Spinal cord (tissue), 10 donors: ENCODE data around the gene ZBTB46. TPM values are rescaled to one million over a fixed set of nuclear protein-coding genes. Genes with fewer than 3 reads are reported as not detected.

Source experiments
- DNase-seq, 6 donors: peaks; one replicate each; pipeline versions ENCODE4 v3.0.0 to v3.0.0-alpha.2; 2013 to 2015; ENCODE audit warnings: low spot score in 6 of 6, low read depth in 4 of 6
- H3K27ac ChIP-seq: one replicate; pipeline ENCODE4 v1.5.1; 2013; ENCODE audit warnings: low read depth, low read length, control low read depth
- H3K27me3 ChIP-seq: one replicate; pipeline ENCODE4 v1.6.1; 2013; ENCODE audit warnings: low read length; ENCODE audit not compliant: control insufficient read depth, insufficient read depth
- H3K36me3 ChIP-seq: one replicate; pipeline ENCODE4 v1.6.1; 2013; ENCODE audit warnings: low read length; ENCODE audit not compliant: control insufficient read depth, insufficient read depth
- H3K4me1 ChIP-seq: one replicate; pipeline ENCODE4 v1.6.1; 2013; ENCODE audit warnings: low read length; ENCODE audit not compliant: control insufficient read depth, insufficient read depth
- H3K4me3 ChIP-seq: one replicate; pipeline ENCODE4 v1.5.1; 2013; ENCODE audit warnings: low read depth, low read length, control low read depth
- H3K9me3 ChIP-seq: one replicate; pipeline ENCODE4 v1.6.1; 2013; ENCODE audit warnings: low read length; ENCODE audit not compliant: control insufficient read depth, insufficient read depth
- WGBS: methylation state at CpG from one replicate; pipeline ENCODE4 v1.1.5; 2013; ENCODE audit warnings: missing lambda C conversion rate; ENCODE audit not compliant: insufficient coverage; 5-methylcytosine and 5-hydroxymethylcytosine counted together
- polyA plus RNA-seq, 2 donors: library from polyadenylated mRNA; unstranded; fragments of 120-200 nt; gene quantifications; one replicate each; pipeline ENCODE4 v1.2.1, GENCODE V29; 2013; ENCODE audit not compliant: insufficient read length in 2 of 2
- small RNA-seq: library from RNA; depleted of rRNA; stranded (forward); fragments of <200 nt; gene quantifications from one replicate; pipeline ENCODE3, GENCODE V24; 2014; ENCODE audit warnings: low replicate concordance
- total RNA-seq, 2 donors: library from RNA; depleted of rRNA in 1 of 2; stranded (reverse); fragments of 120-200 nt in 1 of 2; fragments of >200 nt in 1 of 2; gene quantifications; one replicate each; pipeline versions ENCODE4 v1.2.3 to v1.2.4, GENCODE V29; 2013 to 2014
- donor health status: healthy.

ZBTB46 gene
- total and polyA plus RNA-seq, 4 donors: 8.3 to 13.4 (median 11.3) TPM

- Histone ChIP-seq H3K9me3 (no peaks in the 10 kb centered on the region), H3K27ac (no peak overlapping the region), H3K36me3 (peaks cover 97% of the 10 kb centered on the region), H3K27me3 (no peaks in the 10 kb centered on the region), H3K4me3 (no peak overlapping the region), H3K4me1 (peaks cover 23% of the 10 kb centered on the region)
- WGBS: 98% methylated on average over 21 of the region's 21 CpGs
- DNase-seq: no peak
These were observed 137.1 kb downstream of the ZBTB46 start for GRCh38 chr20:63693733-63694583.

Small RNA genes lying within 50 kb of the gene (small RNA-seq; reads per million reads assigned to genes)
- gene LIME1 (not detected), gene TNFRSF6B (not detected)

Other genes starting within 250 kb of the ZBTB46 start
- 1 to 10 TPM; 5.9 to 9.3 TPM for gene GMEB2, start 204.2 kb downstream of the ZBTB46 start, total RNA-seq
- 10 to 100 TPM; 11.1 to 12.0 TPM for gene GMEB2, start 204.2 kb downstream of the ZBTB46 start, polyA plus RNA-seq
- gene STMN3, start 177.8 kb downstream of the ZBTB46 start, total RNA-seq: 100 to 1,000 TPM; 137 to 142 TPM
- gene STMN3, start 177.8 kb downstream of the ZBTB46 start, polyA plus RNA-seq: 100 to 1,000 TPM; 493 to 495 TPM
- 10 to 100 TPM in 1 of 2 donors, 1 to 10 TPM in 1; 8.1 to 16.9 TPM for gene RTEL1, start 173.0 kb downstream of the ZBTB46 start, total RNA-seq
- gene RTEL1, start 173.0 kb downstream of the ZBTB46 start, polyA plus RNA-seq: 10 to 100 TPM; 21.6 to 29.6 TPM
- gene TNFRSF6B, start 134.6 kb downstream of the ZBTB46 start, total RNA-seq: 1 to 10 TPM; 1.1 to 3.1 TPM
- 1 to 10 TPM; 2.8 to 5.2 TPM for gene TNFRSF6B, start 134.6 kb downstream of the ZBTB46 start, polyA plus RNA-seq
- gene ARFRP1, start 123.3 kb downstream of the ZBTB46 start, total RNA-seq: 10 to 100 TPM; 19.5 to 46.6 TPM
- 10 to 100 TPM; 52.0 to 57.8 TPM for gene ARFRP1, start 123.3 kb downstream of the ZBTB46 start, polyA plus RNA-seq
- 10 to 100 TPM in 1 of 2 donors, 1 to 10 TPM in 1; 6.9 to 19.2 TPM for gene ZGPAT, start 123.2 kb downstream of the ZBTB46 start, total RNA-seq
- 10 to 100 TPM; 26.9 to 34.6 TPM for gene ZGPAT, start 123.2 kb downstream of the ZBTB46 start, polyA plus RNA-seq
- gene LIME1, start 94.6 kb downstream of the ZBTB46 start, total RNA-seq: 1 to 10 TPM; 2.5 to 9.8 TPM
- gene LIME1, start 94.6 kb downstream of the ZBTB46 start, polyA plus RNA-seq: 10 to 100 TPM; 19.6 to 24.5 TPM
- gene SLC2A4RG, start 91.5 kb downstream of the ZBTB46 start, total RNA-seq: 10 to 100 TPM in 1 of 2 donors, 1 to 10 TPM in 1; 5.5 to 51.0 TPM
- 10 to 100 TPM; 55.2 to 79.1 TPM for gene SLC2A4RG, start 91.5 kb downstream of the ZBTB46 start, polyA plus RNA-seq
- gene ABHD16B, start 30.2 kb upstream of the ZBTB46 start, total RNA-seq: not detected
- not detected for gene ABHD16B, start 30.2 kb upstream of the ZBTB46 start, polyA plus RNA-seq
- 10 to 100 TPM; 38.5 to 58.1 TPM for gene TPD52L2, start 34.0 kb upstream of the ZBTB46 start, total RNA-seq
- gene TPD52L2, start 34.0 kb upstream of the ZBTB46 start, polyA plus RNA-seq: 100 to 1,000 TPM in 1 of 2 donors, 10 to 100 TPM in 1; 81.7 to 109 TPM
- 10 to 100 TPM; 59.4 to 80.6 TPM for gene DNAJC5, start 63.9 kb upstream of the ZBTB46 start, total RNA-seq
- 100 to 1,000 TPM; 109 to 112 TPM for gene DNAJC5, start 63.9 kb upstream of the ZBTB46 start, polyA plus RNA-seq
- 10 to 100 TPM; 14.1 to 31.9 TPM for gene UCKL1, start 125.2 kb upstream of the ZBTB46 start, total RNA-seq
- 10 to 100 TPM; 56.5 to 83.7 TPM for gene UCKL1, start 125.2 kb upstream of the ZBTB46 start, polyA plus RNA-seq
- 10 to 100 TPM; 10.6 to 24.2 TPM for gene ZNF512B, start 138.7 kb upstream of the ZBTB46 start, total RNA-seq
- gene ZNF512B, start 138.7 kb upstream of the ZBTB46 start, polyA plus RNA-seq: 10 to 100 TPM; 43.7 to 44.7 TPM
- gene SAMD10, start 148.4 kb upstream of the ZBTB46 start, total RNA-seq: 1 to 10 TPM; 6.9 TPM
- 10 to 100 TPM; 41.3 to 42.9 TPM for gene SAMD10, start 148.4 kb upstream of the ZBTB46 start, polyA plus RNA-seq
- 10 to 100 TPM; 44.9 to 61.3 TPM for gene PRPF6, start 149.9 kb upstream of the ZBTB46 start, total RNA-seq
- gene PRPF6, start 149.9 kb upstream of the ZBTB46 start, polyA plus RNA-seq: 10 to 100 TPM; 89.2 to 92.4 TPM
- gene C20orf204, start 204.9 kb upstream of the ZBTB46 start, total RNA-seq: 1 to 10 TPM in 1 of 2 donors, under 1 TPM in 1; 0.69 to 1.2 TPM
- gene C20orf204, start 204.9 kb upstream of the ZBTB46 start, polyA plus RNA-seq: 1 to 10 TPM; 1.3 to 3.1 TPM
- gene SOX18, start 218.4 kb upstream of the ZBTB46 start, total RNA-seq: 1 to 10 TPM; 2.4 to 2.9 TPM
- 10 to 100 TPM in 1 of 2 donors, 1 to 10 TPM in 1; 8.7 to 12.3 TPM for gene SOX18, start 218.4 kb upstream of the ZBTB46 start, polyA plus RNA-seq
- gene TCEA2, start 231.9 kb upstream of the ZBTB46 start, total RNA-seq: 10 to 100 TPM; 35.9 to 60.0 TPM
- gene TCEA2, start 231.9 kb upstream of the ZBTB46 start, polyA plus RNA-seq: 100 to 1,000 TPM; 166 to 170 TPM
- 10 to 100 TPM; 10.7 to 13.9 TPM for gene RGS19, start 248.3 kb upstream of the ZBTB46 start, total RNA-seq
- 10 to 100 TPM; 21.0 to 21.5 TPM for gene RGS19, start 248.3 kb upstream of the ZBTB46 start, polyA plus RNA-seq
- 10 to 100 TPM in 1 of 2 donors, 1 to 10 TPM in 1; 5.2 to 13.9 TPM for gene OPRL1, start 248.8 kb upstream of the ZBTB46 start, total RNA-seq
- gene OPRL1, start 248.8 kb upstream of the ZBTB46 start, polyA plus RNA-seq: 10 to 100 TPM; 23.4 to 26.3 TPM